Measurements from ENCODE around the gene LRRC46. TPM values are rescaled to one million over a fixed set of nuclear protein-coding genes. Genes with fewer than 3 reads are reported as not detected.

The LRRC46 gene
- total and polyA plus RNA-seq, 2 donors (not counting 1 experiment from before 2014, with no cell fraction given), result 0.69 to 2.4 TPM

- POLR2A ChIA-PET, result no interaction called here
- Histone ChIP-seq H3K27me3 (replicated peaks in 1 of 4; ENCODE audit: control extremely low read depth in 1 of 4, control insufficient read depth in 3 of 4, insufficient read depth in 4 of 4, low read length in 3 of 4) (peaks cover 0 to 33% (median 26%) of the 10 kb centered on the region in 4 experiments), H3K9me3 (ENCODE audit: control extremely low read depth in 1 of 3, control insufficient read depth in 2 of 3, insufficient read depth in 1 of 3, low read length in 2 of 3) (no peaks in the 10 kb centered on the region), H3K9ac (ENCODE audit: low read length) (no peak overlapping the region), H3K79me2 (ENCODE audit: control insufficient read depth, insufficient read depth, low read length) (no peaks in the 10 kb centered on the region), H2AFZ (ENCODE audit: insufficient read depth, low read depth, low read length, poor library complexity, severe bottlenecking) (no peak overlapping the region), H3K4me3 (ENCODE audit: control extremely low read depth in 1 of 5, extremely low read depth in 1 of 5, insufficient read depth in 1 of 5, low read depth in 2 of 5, low read length in 4 of 5) (no peak overlapping the region), H3K4me1 (ENCODE audit: control insufficient read depth in 2 of 2, insufficient read depth in 2 of 2, low read length in 2 of 2) (peaks cover 10% of the 10 kb centered on the region in 2 donors), H3K36me3 (replicated peaks in 1 of 2; ENCODE audit: control extremely low read depth in 1 of 2, control insufficient read depth in 1 of 2, extremely low read depth in 1 of 2, insufficient read depth in 2 of 2, low read length in 1 of 2) (no peaks in the 10 kb centered on the region), H3K4me2 (replicated peaks; ENCODE audit: low read depth, low read length, poor library complexity, severe bottlenecking) (no peak overlapping the region), H4K20me1 (ENCODE audit: control insufficient read depth, insufficient read depth, low read length, poor library complexity, severe bottlenecking) (no peaks in the 10 kb centered on the region), H3K27ac (ENCODE audit: low read length in 2 of 2) (no peak overlapping the region)
- H3K27ac Mint-ChIP-seq, result no peak overlapping the region
- intact Hi-C loops (cut with micrococcal nuclease), result no loop called here
- no peaks in the 10 kb centered on the region for H3K9me3 Mint-ChIP-seq (ENCODE audit: insufficient read depth)
- DNase-seq, result no peak
- H3K4me1 Mint-ChIP-seq, result peaks cover 9% of the 10 kb centered on the region
- CTCF ChIA-PET, result interaction anchor here (1.9 kb wide), 1 partner anchor 176 kb away, joined by 7 read pairs; no protein-coding TSS in a partner anchor
- no peak for ATAC-seq (ENCODE audit: low read depth)
- peaks cover 59% of the 10 kb centered on the region for H3K27me3 Mint-ChIP-seq
- H3K4me3 Mint-ChIP-seq, result peak overlapping the region; percentile 55
- TF ChIP-seq EZH2 (IDR thresholded peaks at IDR 0.05; ENCODE audit: borderline replicate concordance, insufficient read depth, low read depth, low read length, poor library complexity, severe bottlenecking) (no peak), CTCF (IDR thresholded peaks at IDR 0.05) (no peak)
- no CpG with 5 or more reads among the region's 3 CpGs for WGBS (ENCODE audit: insufficient coverage)
Observed at GRCh38 chr17:47791025-47791424, 40.4 kb upstream of the LRRC46 start.

GRCh38 chr17:47792457-47792856 lies 39.0 kb upstream of the LRRC46 start:
- Histone ChIP-seq H3K9me3 (ENCODE audit: control extremely low read depth in 1 of 3, control insufficient read depth in 2 of 3, insufficient read depth in 1 of 3, low read length in 2 of 3) (no peaks in the 10 kb centered on the region), H3K4me3 (ENCODE audit: control extremely low read depth in 1 of 5, extremely low read depth in 1 of 5, insufficient read depth in 1 of 5, low read depth in 2 of 5, low read length in 4 of 5) (no peak overlapping the region), H3K79me2 (ENCODE audit: control insufficient read depth, insufficient read depth, low read length) (no peaks in the 10 kb centered on the region), H3K36me3 (replicated peaks in 1 of 2; ENCODE audit: control extremely low read depth in 1 of 2, control insufficient read depth in 1 of 2, extremely low read depth in 1 of 2, insufficient read depth in 2 of 2, low read length in 1 of 2) (no peaks in the 10 kb centered on the region), H3K27me3 (replicated peaks in 1 of 4; ENCODE audit: control extremely low read depth in 1 of 4, control insufficient read depth in 3 of 4, insufficient read depth in 4 of 4, low read length in 3 of 4) (peaks cover 0 to 33% (median 26%) of the 10 kb centered on the region in 4 experiments), H3K27ac (ENCODE audit: low read length in 2 of 2) (no peak overlapping the region), H3K9ac (ENCODE audit: low read length) (no peak overlapping the region), H3K4me1 (ENCODE audit: control insufficient read depth in 2 of 2, insufficient read depth in 2 of 2, low read length in 2 of 2) (peaks cover 10% of the 10 kb centered on the region in 2 donors), H3K4me2 (replicated peaks; ENCODE audit: low read depth, low read length, poor library complexity, severe bottlenecking) (no peak overlapping the region), H2AFZ (ENCODE audit: insufficient read depth, low read depth, low read length, poor library complexity, severe bottlenecking) (no peak overlapping the region), H4K20me1 (ENCODE audit: control insufficient read depth, insufficient read depth, low read length, poor library complexity, severe bottlenecking) (no peaks in the 10 kb centered on the region)
- intact Hi-C loops (cut with micrococcal nuclease), result no loop called here
- DNase-seq (no peak), ATAC-seq (ENCODE audit: low read depth) (no peak)
- Mint-ChIP-seq H3K9me3 (ENCODE audit: insufficient read depth) (no peaks in the 10 kb centered on the region), H3K4me3 (no peak overlapping the region), H3K27me3 (peaks cover 58% of the 10 kb centered on the region), H3K4me1 (peaks cover 9% of the 10 kb centered on the region), H3K27ac (no peak overlapping the region)
- CTCF ChIA-PET, result interaction anchor here (0.6 kb wide), 1 partner anchor 281 kb away, joined by 3 read pairs; no protein-coding TSS in a partner anchor
- no peak for TF ChIP-seq EZH2 (IDR thresholded peaks at IDR 0.05; ENCODE audit: borderline replicate concordance, insufficient read depth, low read depth, low read length, poor library complexity, severe bottlenecking)
- no peak for TF ChIP-seq CTCF (IDR thresholded peaks at IDR 0.05)
- POLR2A ChIA-PET, result no interaction called here
- no CpG with 5 or more reads among the region's 1 CpG for WGBS (ENCODE audit: insufficient coverage)
